Heart left ventricle (tissue), 13 donors: Measurements from ENCODE around the gene MAPK8IP3.

ENCODE experiments used
- POLR2A ChIP-seq, 2 donors: fragments of 450-650 bp; IDR thresholded peaks; one replicate each; pipeline ENCODE4 v1.6.1; 2017; ENCODE audit warnings: antibody characterized with exemption in 2 of 2, mild to moderate bottlenecking in 2 of 2, moderate library complexity in 2 of 2
- TF ChIP-seq, protein P1 (sequence below), 12 donors: fragments of 200-600 bp; sonication (generic) in 4 of 12; IDR thresholded peaks; one replicate each; pipeline versions ENCODE4 v1.5.0 to v1.8.0; 2018 to 2022; ENCODE audit warnings: antibody characterized with exemption in 12 of 12, mild to moderate bottlenecking in 5 of 12
- donor health status: ischemic (EF 13 %, LVEDD 7.1; RV severe dilation, severe dysfunction).
- donor health status: DM: no; HTN: yes; CAD: no.
- donor health status: DM: no; HTN: no; CAD: no.
- donor health status: ischemic (EF 25% LVEDD 6.9; RV normal size, moderate dysfunction).
- donor health status: ischemic (EF 25% LVEDD 5.7; RV mildly dilated, moderate dysfunction).
- donor health status: ischemic (EF 35%, LVEDD 5.7; RV mildly dilated, moderate dysfunction).
- donor health status: nonischemic (EF 11% LVEDD 7.7; RV severe dilation, severe dysfunction).
- donor health status: DM: yes; HTN: yes; CAD: no.
- donor health status: PGD.
- donor health status: ischemic (EF 29% LVEDD 5.4; RV normal size, mild dysfunction).
- donor health status: nonischemic (EF 23%, LVEDD 6.1; RV moderate dilation, normal function).

DNA sequence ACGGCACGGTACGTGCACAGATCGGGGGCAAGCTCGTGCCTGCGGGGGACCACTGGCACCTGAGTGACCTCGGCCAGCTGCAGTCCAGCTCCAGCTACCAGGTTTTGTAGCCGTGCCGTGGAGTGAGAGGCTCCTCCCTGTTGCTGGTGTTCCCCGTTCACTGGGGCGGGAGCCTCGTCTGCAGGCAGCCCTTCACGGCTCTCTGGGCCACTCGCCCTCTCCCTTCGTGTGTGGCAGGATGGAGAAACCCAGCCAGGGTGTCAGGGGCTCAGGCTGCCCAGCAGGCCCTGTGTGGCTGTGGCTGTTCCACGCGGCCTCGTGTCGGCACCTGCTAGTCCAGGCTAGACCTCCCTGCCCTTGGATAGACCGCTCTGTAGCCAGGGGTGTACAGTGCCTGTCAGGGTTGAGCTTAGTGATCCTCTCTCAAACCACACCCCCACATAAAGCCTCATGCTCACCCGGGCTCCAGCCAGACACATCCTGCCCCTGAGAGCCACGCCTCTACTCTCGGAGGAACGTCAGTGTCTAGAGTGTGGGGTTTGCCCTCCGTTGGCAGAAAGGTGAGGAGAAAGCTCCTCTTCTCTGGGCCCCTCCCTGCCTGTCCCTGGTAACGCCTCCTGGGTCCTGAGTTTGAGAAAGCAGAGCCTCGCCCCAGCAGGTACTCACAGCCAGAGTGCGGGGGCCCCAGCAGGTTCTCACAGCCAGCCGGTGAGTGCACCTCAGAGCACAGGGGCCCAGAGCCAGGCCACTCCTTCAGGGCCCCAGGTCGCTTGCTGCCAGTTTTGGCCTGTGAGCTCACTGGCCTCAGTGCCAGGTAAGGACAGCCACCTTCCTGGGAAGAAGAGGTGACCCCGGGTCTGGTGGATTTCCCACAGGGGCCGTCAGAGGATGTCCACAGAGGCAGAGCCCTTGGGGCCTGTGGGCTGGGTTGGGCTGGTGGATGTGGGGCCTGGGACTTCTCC lies 37.7 kb downstream of the MAPK8IP3 start:
- TF ChIP-seq, protein P1, sequence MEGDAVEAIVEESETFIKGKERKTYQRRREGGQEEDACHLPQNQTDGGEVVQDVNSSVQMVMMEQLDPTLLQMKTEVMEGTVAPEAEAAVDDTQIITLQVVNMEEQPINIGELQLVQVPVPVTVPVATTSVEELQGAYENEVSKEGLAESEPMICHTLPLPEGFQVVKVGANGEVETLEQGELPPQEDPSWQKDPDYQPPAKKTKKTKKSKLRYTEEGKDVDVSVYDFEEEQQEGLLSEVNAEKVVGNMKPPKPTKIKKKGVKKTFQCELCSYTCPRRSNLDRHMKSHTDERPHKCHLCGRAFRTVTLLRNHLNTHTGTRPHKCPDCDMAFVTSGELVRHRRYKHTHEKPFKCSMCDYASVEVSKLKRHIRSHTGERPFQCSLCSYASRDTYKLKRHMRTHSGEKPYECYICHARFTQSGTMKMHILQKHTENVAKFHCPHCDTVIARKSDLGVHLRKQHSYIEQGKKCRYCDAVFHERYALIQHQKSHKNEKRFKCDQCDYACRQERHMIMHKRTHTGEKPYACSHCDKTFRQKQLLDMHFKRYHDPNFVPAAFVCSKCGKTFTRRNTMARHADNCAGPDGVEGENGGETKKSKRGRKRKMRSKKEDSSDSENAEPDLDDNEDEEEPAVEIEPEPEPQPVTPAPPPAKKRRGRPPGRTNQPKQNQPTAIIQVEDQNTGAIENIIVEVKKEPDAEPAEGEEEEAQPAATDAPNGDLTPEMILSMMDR (IDR thresholded peaks at IDR 0.05) = no peak
- TF ChIP-seq POLR2A (IDR thresholded peaks at IDR 0.05) = no peak
